HCT116 (cell line): ENCODE measurements around the gene CDH22. TPM values are rescaled to one million over a fixed set of nuclear protein-coding genes. Genes with fewer than 3 reads are reported as not detected.

Experiments used
- ATAC-seq: fragments of 200-7000 bp; cut with Tn5 transposase; 2 replicates; pipeline ENCODE4 v1.9.1; 2020; ENCODE audit warnings: mild to moderate bottlenecking, moderate library complexity
- BruUV-seq: library from RNA; stranded (reverse); fragments of 400-500 nt; replicated peaks from 2 replicates; lab custom pipeline; 2021; lab: Mats Ljungman, UMichigan
- CTCF ChIA-PET: fragments of 300-600 bp; sonication (Branson Sonifier 250); formaldehyde crosslinking; loops from one replicate; lab custom pipeline; 2021; ENCODE audit warnings: antibody characterized with exemption; lab: Charles Lee
- POLR2A ChIA-PET: fragments of 300-600, 350-600 bp; sonication (Branson Sonifier 250); formaldehyde crosslinking; loops from one replicate; lab custom pipeline; 2021; ENCODE audit warnings: antibody characterized with exemption; lab: Charles Lee
- RAD21 ChIA-PET, 2 experiments: fragments of 300-600 bp; sonication (Branson Sonifier 250); formaldehyde crosslinking; loops; one replicate each; lab custom pipeline; 2023; ENCODE audit warnings: low total read pairs in 2 of 2; ENCODE audit not compliant: uncharacterized antibody in 2 of 2, unreplicated experiment in 2 of 2, low non-redundant PET in 1 of 2; lab: Charles Lee
- DNase-seq: peaks from one replicate; pipeline ENCODE4 v3.0.0-alpha.2; 2010; ENCODE audit warnings: low read depth, low spot score
- H2AFZ ChIP-seq: fragments of 200-600 bp; shearing (Covaris generic), sonication (generic); 2 replicates; pipeline ENCODE4 v1.6.1; 2017; ENCODE audit warnings: low read depth, mixed run types, mixed read lengths, antibody characterized with exemption, low read length; ENCODE audit not compliant: poor library complexity, severe bottlenecking
- H3K27ac ChIP-seq: 2 replicates; pipeline ENCODE4 v1.5.1; 2012; ENCODE audit warnings: low read depth, low read length
- H3K27me3 ChIP-seq: fragments of 200-600 bp; sonication (generic); 2 replicates; pipeline ENCODE4 v1.6.1; 2016; ENCODE audit warnings: mixed run types, low read length, mixed read lengths; ENCODE audit not compliant: insufficient read depth
- H3K36me3 ChIP-seq, 2 experiments: fragments of 200-500 bp in 1 of 2; fragments of 200-600 bp in 1 of 2; sonication (Bioruptor generic) in 1 of 2; sonication (generic) in 1 of 2; 2 replicates each; pipeline versions ENCODE4 v1.5.1 to v1.6.1; 2014 to 2016; ENCODE audit warnings: low read length in 2 of 2, inconsistent platforms in 1 of 2, mixed read lengths in 1 of 2, mixed run types in 1 of 2; ENCODE audit not compliant: insufficient read depth in 2 of 2, control insufficient read depth in 1 of 2
- H3K4me1 ChIP-seq, 2 experiments: fragments of 200-600 bp in 1 of 2; sonication (generic) in 1 of 2; 2 replicates each; pipeline versions ENCODE4 v1.5.1 to v1.6.1; 2012 to 2017; ENCODE audit warnings: low read length in 2 of 2, inconsistent platforms in 1 of 2, mild to moderate bottlenecking in 1 of 2, mixed read lengths in 1 of 2, mixed run types in 1 of 2, moderate library complexity in 1 of 2; ENCODE audit not compliant: insufficient read depth in 2 of 2, control insufficient read depth in 1 of 2
- H3K4me2 ChIP-seq: fragments of 200-600 bp; sonication (generic); 2 replicates; pipeline ENCODE4 v1.6.1; 2017; ENCODE audit warnings: mixed run types, low read length, mixed read lengths
- H3K4me3 ChIP-seq, 2 experiments: fragments of 200-600 bp in 1 of 2; sonication (generic) in 1 of 2; replicated peaks in 1 of 2; 2 replicates each; pipeline ENCODE4 v1.5.1; 2011 to 2016; ENCODE audit warnings: low read length in 2 of 2, control low read depth in 1 of 2, low read depth in 1 of 2, mild to moderate bottlenecking in 1 of 2, mixed read lengths in 1 of 2, mixed run types in 1 of 2
- H3K79me2 ChIP-seq: fragments of 200-600 bp; sonication (generic); 2 replicates; pipeline ENCODE4 v1.6.1; 2017; ENCODE audit warnings: mild to moderate bottlenecking, mixed run types, low read length, moderate library complexity, mixed read lengths; ENCODE audit not compliant: insufficient read depth
- H3K9ac ChIP-seq: fragments of 200-600 bp; sonication (generic); 2 replicates; pipeline ENCODE4 v1.6.1; 2016; ENCODE audit warnings: low read length, mixed read lengths
- H3K9me2 ChIP-seq: fragments of 200-600 bp; sonication (generic), shearing (Covaris generic); 2 replicates; pipeline ENCODE4 v1.6.1; 2017; ENCODE audit warnings: mixed run types, mild to moderate bottlenecking, moderate library complexity; ENCODE audit not compliant: insufficient read depth
- H3K9me3 ChIP-seq, 2 experiments: fragments of 200-500 bp in 1 of 2; fragments of 200-600 bp in 1 of 2; sonication (Bioruptor generic) in 1 of 2; sonication (generic) in 1 of 2; 2 replicates each; pipeline ENCODE4 v1.6.1; 2014 to 2017; ENCODE audit warnings: low read length in 2 of 2, mixed read lengths in 2 of 2, inconsistent platforms in 1 of 2, low read depth in 1 of 2, mild to moderate bottlenecking in 1 of 2, mixed run types in 1 of 2, moderate library complexity in 1 of 2; ENCODE audit not compliant: control insufficient read depth in 1 of 2, insufficient read depth in 1 of 2
- H4K20me1 ChIP-seq: fragments of 200-600 bp; sonication (generic), shearing (Covaris generic); 2 replicates; pipeline ENCODE4 v1.6.1; 2017; ENCODE audit warnings: mixed run types, mild to moderate bottlenecking, moderate library complexity; ENCODE audit not compliant: insufficient read depth
- CBX3 ChIP-seq: IDR thresholded peaks from 2 replicates; pipeline ENCODE4 v1.6.1; 2012; ENCODE audit warnings: low read depth
- CEBPB ChIP-seq: IDR thresholded peaks from 2 replicates; pipeline ENCODE4 v1.6.1; 2012; ENCODE audit warnings: low read depth
- EGR1 ChIP-seq: IDR thresholded peaks from 2 replicates; pipeline ENCODE4 v1.6.1; 2012; ENCODE audit warnings: low read depth
- ELF1 ChIP-seq: IDR thresholded peaks from 2 replicates; pipeline ENCODE4 v1.6.1; 2012; ENCODE audit warnings: low read depth, borderline replicate concordance
- EZH2phosphoT487 ChIP-seq: fragments of 200-600 bp; IDR thresholded peaks from 2 replicates; pipeline ENCODE4 v1.6.1; 2018; ENCODE audit warnings: antibody characterized with exemption, borderline replicate concordance
- POLR2A ChIP-seq: IDR thresholded peaks from 2 replicates; pipeline ENCODE4 v1.7.0; 2011; ENCODE audit warnings: borderline replicate concordance; ENCODE audit not compliant: insufficient read depth, insufficient read length; ENCODE audit errors: extremely low read depth
- POLR2AphosphoS5 ChIP-seq: IDR thresholded peaks from 2 replicates; pipeline ENCODE4 v1.6.1; 2011; ENCODE audit warnings: mild to moderate bottlenecking, low read depth, low read length, moderate library complexity
- RAD21 ChIP-seq: IDR thresholded peaks from 2 replicates; pipeline ENCODE4 v1.6.1; 2012; ENCODE audit warnings: low read depth, mild to moderate bottlenecking
- SIN3A ChIP-seq: IDR thresholded peaks from 2 replicates; pipeline ENCODE4 v1.6.1; 2012; ENCODE audit warnings: low read depth
- TCF7L2 ChIP-seq: IDR thresholded peaks from 2 replicates; pipeline ENCODE4 v1.7.0; 2011; ENCODE audit warnings: borderline replicate concordance, inconsistent platforms; ENCODE audit not compliant: insufficient read depth, insufficient read length; ENCODE audit errors: extremely low read depth
- YY1 ChIP-seq: IDR thresholded peaks from 2 replicates; pipeline ENCODE4 v1.6.1; 2011; ENCODE audit warnings: low read length, low read depth, moderate library complexity, mild to moderate bottlenecking; ENCODE audit not compliant: insufficient replicate concordance; ENCODE audit errors: extremely low read depth
- ZNF274 ChIP-seq: fragments of 200-500 bp; sonication (Bioruptor generic); IDR thresholded peaks from 2 replicates; pipeline ENCODE4 v1.6.1; 2014; ENCODE audit warnings: mild to moderate bottlenecking, low read depth, low read length, inconsistent platforms
- intact Hi-C: fragments of 100-400 bp; cut with micrococcal nuclease; formaldehyde crosslinking; loops from 2 replicates; pipeline ENCODE4 v1.10.0; 2022
- total RNA-seq: library from RNA; stranded (reverse); gene quantifications from one replicate; pipeline ENCODE4 v1.2.1, GENCODE V29; 2021; ENCODE audit not compliant: unreplicated experiment
- TF ChIP-seq, protein P1 (sequence below): IDR thresholded peaks from 2 replicates; pipeline ENCODE4 v1.6.1; 2012
- TF ChIP-seq, protein P2 (sequence below): IDR thresholded peaks from 2 replicates; pipeline ENCODE4 v1.6.1; 2011; ENCODE audit warnings: mild to moderate bottlenecking, low read length, moderate library complexity; ENCODE audit not compliant: insufficient replicate concordance; ENCODE audit errors: extremely low read depth
- TF ChIP-seq, protein P3 (sequence below): IDR thresholded peaks from 2 replicates; pipeline ENCODE4 v1.6.1; 2012; ENCODE audit warnings: low read depth

CDH22 gene
- total RNA-seq, 1 experiment from 2014 or later = 1.8 TPM

DNA sequence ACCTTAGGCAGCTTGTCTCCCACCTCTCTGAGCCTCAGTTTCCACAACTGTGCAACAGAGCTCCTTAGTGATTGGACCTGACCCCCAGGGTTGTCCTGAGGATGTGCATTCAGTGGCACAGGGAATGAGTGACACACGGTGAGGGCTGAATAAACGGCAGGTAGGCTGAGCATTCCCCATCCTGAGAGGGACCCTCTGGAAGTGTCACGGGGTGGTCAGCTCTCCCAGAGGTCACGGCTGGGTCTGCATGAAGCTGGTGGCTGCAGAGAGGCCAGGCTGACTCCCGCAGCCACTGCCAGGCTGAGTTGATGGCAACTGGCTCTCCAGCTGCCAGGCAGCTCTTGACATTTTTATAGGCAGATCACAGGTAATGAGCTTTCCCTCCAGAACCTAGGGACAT is 147.6 kb downstream of the CDH22 start:
- no peaks in the 10 kb centered on the region for H3K36me3 ChIP-seq
- ATAC-seq = no peak
- CTCF ChIA-PET = no interaction called here
- H3K9me2 ChIP-seq = no peaks in the 10 kb centered on the region
- H3K4me1 ChIP-seq = no peaks in the 10 kb centered on the region
- no peak overlapping the region for H3K9ac ChIP-seq
- peaks cover 40% of the 10 kb centered on the region for H3K27me3 ChIP-seq
- no peaks in the 10 kb centered on the region for H3K79me2 ChIP-seq
- no peak for DNase-seq
- H3K9me3 ChIP-seq = no peaks in the 10 kb centered on the region
- POLR2A ChIA-PET = no interaction called here
- TF ChIP-seq POLR2A = no peak
- TF ChIP-seq ZNF274 = no peak
- TF ChIP-seq YY1 = no peak
- TF ChIP-seq SIN3A = no peak
- TF ChIP-seq, protein P1, sequence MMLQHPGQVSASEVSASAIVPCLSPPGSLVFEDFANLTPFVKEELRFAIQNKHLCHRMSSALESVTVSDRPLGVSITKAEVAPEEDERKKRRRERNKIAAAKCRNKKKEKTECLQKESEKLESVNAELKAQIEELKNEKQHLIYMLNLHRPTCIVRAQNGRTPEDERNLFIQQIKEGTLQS = no peak
- no peak for TF ChIP-seq ELF1
- TF ChIP-seq EGR1 = no peak
- TF ChIP-seq, protein P2, sequence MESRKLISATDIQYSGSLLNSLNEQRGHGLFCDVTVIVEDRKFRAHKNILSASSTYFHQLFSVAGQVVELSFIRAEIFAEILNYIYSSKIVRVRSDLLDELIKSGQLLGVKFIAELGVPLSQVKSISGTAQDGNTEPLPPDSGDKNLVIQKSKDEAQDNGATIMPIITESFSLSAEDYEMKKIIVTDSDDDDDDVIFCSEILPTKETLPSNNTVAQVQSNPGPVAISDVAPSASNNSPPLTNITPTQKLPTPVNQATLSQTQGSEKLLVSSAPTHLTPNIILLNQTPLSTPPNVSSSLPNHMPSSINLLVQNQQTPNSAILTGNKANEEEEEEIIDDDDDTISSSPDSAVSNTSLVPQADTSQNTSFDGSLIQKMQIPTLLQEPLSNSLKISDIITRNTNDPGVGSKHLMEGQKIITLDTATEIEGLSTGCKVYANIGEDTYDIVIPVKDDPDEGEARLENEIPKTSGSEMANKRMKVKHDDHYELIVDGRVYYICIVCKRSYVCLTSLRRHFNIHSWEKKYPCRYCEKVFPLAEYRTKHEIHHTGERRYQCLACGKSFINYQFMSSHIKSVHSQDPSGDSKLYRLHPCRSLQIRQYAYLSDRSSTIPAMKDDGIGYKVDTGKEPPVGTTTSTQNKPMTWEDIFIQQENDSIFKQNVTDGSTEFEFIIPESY = no peak
- TF ChIP-seq RAD21 = no peak
- TF ChIP-seq POLR2AphosphoS5 = no peak
- no peak for TF ChIP-seq CEBPB
- TF ChIP-seq CBX3 = no peak
- no peak for TF ChIP-seq TCF7L2
- TF ChIP-seq, protein P3, sequence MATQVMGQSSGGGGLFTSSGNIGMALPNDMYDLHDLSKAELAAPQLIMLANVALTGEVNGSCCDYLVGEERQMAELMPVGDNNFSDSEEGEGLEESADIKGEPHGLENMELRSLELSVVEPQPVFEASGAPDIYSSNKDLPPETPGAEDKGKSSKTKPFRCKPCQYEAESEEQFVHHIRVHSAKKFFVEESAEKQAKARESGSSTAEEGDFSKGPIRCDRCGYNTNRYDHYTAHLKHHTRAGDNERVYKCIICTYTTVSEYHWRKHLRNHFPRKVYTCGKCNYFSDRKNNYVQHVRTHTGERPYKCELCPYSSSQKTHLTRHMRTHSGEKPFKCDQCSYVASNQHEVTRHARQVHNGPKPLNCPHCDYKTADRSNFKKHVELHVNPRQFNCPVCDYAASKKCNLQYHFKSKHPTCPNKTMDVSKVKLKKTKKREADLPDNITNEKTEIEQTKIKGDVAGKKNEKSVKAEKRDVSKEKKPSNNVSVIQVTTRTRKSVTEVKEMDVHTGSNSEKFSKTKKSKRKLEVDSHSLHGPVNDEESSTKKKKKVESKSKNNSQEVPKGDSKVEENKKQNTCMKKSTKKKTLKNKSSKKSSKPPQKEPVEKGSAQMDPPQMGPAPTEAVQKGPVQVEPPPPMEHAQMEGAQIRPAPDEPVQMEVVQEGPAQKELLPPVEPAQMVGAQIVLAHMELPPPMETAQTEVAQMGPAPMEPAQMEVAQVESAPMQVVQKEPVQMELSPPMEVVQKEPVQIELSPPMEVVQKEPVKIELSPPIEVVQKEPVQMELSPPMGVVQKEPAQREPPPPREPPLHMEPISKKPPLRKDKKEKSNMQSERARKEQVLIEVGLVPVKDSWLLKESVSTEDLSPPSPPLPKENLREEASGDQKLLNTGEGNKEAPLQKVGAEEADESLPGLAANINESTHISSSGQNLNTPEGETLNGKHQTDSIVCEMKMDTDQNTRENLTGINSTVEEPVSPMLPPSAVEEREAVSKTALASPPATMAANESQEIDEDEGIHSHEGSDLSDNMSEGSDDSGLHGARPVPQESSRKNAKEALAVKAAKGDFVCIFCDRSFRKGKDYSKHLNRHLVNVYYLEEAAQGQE = no peak
- no peak for TF ChIP-seq EZH2phosphoT487
- no peak overlapping the region for H2AFZ ChIP-seq
- no peaks in the 10 kb centered on the region for H4K20me1 ChIP-seq
- no TSS peak for BruUV-seq
- no peak overlapping the region for H3K4me2 ChIP-seq
- H3K4me3 ChIP-seq = no peak overlapping the region
- intact Hi-C loops = no loop called here
- RAD21 ChIA-PET = no interaction called here
- H3K27ac ChIP-seq = no peak overlapping the region
